Thoracic aorta (tissue), 2 donors: ENCODE measurements around the gene PACSIN3. TPM values are rescaled to one million over a fixed set of nuclear protein-coding genes. Genes with fewer than 3 reads are reported as not detected.
"Not testable (repeated sequence)": the region's sequence is repeated elsewhere in the genome, so short reads cannot be mapped to it uniquely, and the experiment has no call there.

ENCODE experiments used
- ATAC-seq: fragments of 150-250 bp; one replicate; pipeline ENCODE4 v1.8.0; 2017; ENCODE audit warnings: low read depth; ENCODE audit not compliant: insufficient number of reproducible peaks, low FRiP score
- DNase-seq: peaks from one replicate; pipeline ENCODE4 v3.0.0-alpha.2; 2020; ENCODE audit warnings: low spot score
- H3K27ac ChIP-seq, 2 donors: fragments of 200-600 bp; sonication (generic); 1 replicate in 1 of 2; 2 replicates in 1 of 2; pipeline ENCODE4 v1.5.1; 2016; ENCODE audit warnings: mild to moderate bottlenecking in 2 of 2, moderate library complexity in 2 of 2
- H3K27me3 ChIP-seq: fragments of 200-600 bp; sonication (generic); replicated peaks from 2 replicates; pipeline ENCODE4 v1.6.0; 2016; ENCODE audit warnings: mild to moderate bottlenecking; ENCODE audit not compliant: insufficient read depth
- H3K36me3 ChIP-seq: fragments of 200-600 bp; sonication (generic); one replicate; pipeline ENCODE4 v1.5.1; 2016
- H3K4me1 ChIP-seq, 2 donors: fragments of 200-600 bp; sonication (generic); 1 replicate in 1 of 2; 2 replicates in 1 of 2; pipeline versions ENCODE4 v1.5.1 to v1.6.0; 2016; ENCODE audit warnings: low read depth in 2 of 2, mild to moderate bottlenecking in 1 of 2; ENCODE audit not compliant: control insufficient read depth in 1 of 2
- H3K4me3 ChIP-seq: fragments of 200-600 bp; sonication (generic); 2 replicates; pipeline ENCODE4 v1.5.1; 2016; ENCODE audit warnings: mild to moderate bottlenecking
- H3K9me3 ChIP-seq: fragments of 200-600 bp; sonication (generic); 2 replicates; pipeline ENCODE4 v1.5.1; 2016
- CTCF ChIP-seq: fragments of 200-600 bp; sonication (generic); IDR thresholded peaks from one replicate; pipeline ENCODE4 v1.5.1; 2019; ENCODE audit warnings: antibody characterized with exemption
- total RNA-seq, 2 donors: library from RNA; depleted of rRNA; stranded (reverse); fragments of >200 nt; gene quantifications; one replicate each; pipeline versions ENCODE4 v1.1.0 to v1.2.3, GENCODE V29; 2016

PACSIN3 gene
- total RNA-seq, 2 donors from 2014 or later: 30.3 to 44.4 TPM

- peak overlapping the region; percentile 89 to 93 for H3K27ac ChIP-seq
- H3K27me3 ChIP-seq: no peaks in the 10 kb centered on the region
- peaks cover 17 to 39% of the 10 kb centered on the region in 2 donors for H3K4me1 ChIP-seq
- ATAC-seq: no peak
- peaks cover 12% of the 10 kb centered on the region for H3K36me3 ChIP-seq
- H3K4me3 ChIP-seq: peak overlapping the region; percentile 82
- no peaks in the 10 kb centered on the region for H3K9me3 ChIP-seq
- no peak for DNase-seq
- TF ChIP-seq CTCF: no peak
These were observed 29.2 kb upstream of the PACSIN3 start for GRCh38 chr11:47215366-47215910.

DNA sequence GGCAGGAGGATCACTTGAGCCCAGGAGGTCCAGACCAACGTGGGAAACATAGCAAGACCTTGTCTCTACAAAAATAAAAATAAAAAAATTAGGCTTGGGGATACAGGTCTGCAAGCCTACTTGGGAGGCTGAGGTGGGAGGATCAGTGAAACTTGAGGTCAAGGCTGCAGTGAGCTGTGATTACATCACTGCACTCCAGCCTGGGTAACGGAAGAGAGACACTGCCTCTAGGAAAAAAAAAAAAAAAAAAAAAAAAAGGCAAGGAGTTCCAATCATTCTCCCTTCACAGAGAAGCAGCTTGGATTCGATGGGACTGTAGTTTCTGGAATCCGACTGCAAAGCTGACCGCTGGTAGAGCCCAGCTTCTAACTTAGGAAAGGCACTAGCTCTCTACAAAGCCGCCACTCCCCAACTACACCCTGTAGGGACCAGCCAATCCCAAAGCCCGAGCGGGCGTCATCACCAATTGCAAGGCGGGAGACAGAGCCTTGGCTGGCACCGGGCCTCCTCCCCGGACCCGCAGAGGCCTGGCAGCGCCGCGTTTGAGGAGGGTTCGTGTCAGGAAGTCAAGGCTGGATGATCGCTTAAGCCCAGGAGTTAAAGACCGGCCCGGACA is 27.8 kb upstream of the PACSIN3 start:
- no peak for TF ChIP-seq CTCF
- Histone ChIP-seq H3K4me1 (peaks cover 14 to 36% of the 10 kb centered on the region in 2 donors), H3K4me3 (peak overlapping the region; percentile 82), H3K27ac (peak overlapping the region; percentile 89 to 93), H3K36me3 (peaks cover 5% of the 10 kb centered on the region), H3K9me3 (no peaks in the 10 kb centered on the region), H3K27me3 (no peaks in the 10 kb centered on the region)
- DNase-seq (peak; percentile 86), ATAC-seq (peak; percentile 92)

- Histone ChIP-seq H3K27me3 (no peaks in the 10 kb centered on the region), H3K4me3 (no peak overlapping the region), H3K27ac (peak overlapping the region in 1 of 2 donors; percentile 89), H3K36me3 (peaks cover 3% of the 10 kb centered on the region), H3K4me1 (peaks cover 14 to 29% of the 10 kb centered on the region in 2 donors), H3K9me3 (no peaks in the 10 kb centered on the region)
- ATAC-seq: no peak
- no peak for DNase-seq
- TF ChIP-seq CTCF: no peak
These were observed 26.7 kb upstream of the PACSIN3 start for GRCh38 chr11:47212938-47213337.

DNA sequence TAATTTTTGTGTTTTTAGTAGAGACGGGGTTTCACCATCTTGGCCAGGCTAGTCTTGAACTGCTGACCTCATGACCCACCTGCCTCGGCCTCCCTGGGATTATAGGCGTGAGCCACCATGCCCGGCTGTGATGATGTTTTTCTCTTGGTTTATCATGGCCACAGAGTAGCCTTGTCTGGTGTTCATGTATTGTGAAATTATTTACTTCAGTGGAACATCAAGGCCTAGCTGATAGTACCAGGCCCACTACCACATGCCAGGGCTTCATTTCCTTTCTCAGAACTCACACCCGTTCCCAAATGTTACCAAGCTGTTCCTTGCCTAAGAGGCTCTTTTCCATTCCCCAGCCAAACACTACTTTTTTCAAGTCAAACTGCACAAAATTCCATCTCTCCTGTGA is 22.4 kb upstream of the PACSIN3 start:
- Histone ChIP-seq H3K27ac (no peak overlapping the region), H3K4me1 (peaks cover 0 to 7% of the 10 kb centered on the region in 2 donors), H3K9me3 (no peaks in the 10 kb centered on the region), H3K27me3 (no peaks in the 10 kb centered on the region), H3K36me3 (no peaks in the 10 kb centered on the region), H3K4me3 (no peak overlapping the region)
- no peak for DNase-seq
- ATAC-seq: no peak
- no peak for TF ChIP-seq CTCF

DNA sequence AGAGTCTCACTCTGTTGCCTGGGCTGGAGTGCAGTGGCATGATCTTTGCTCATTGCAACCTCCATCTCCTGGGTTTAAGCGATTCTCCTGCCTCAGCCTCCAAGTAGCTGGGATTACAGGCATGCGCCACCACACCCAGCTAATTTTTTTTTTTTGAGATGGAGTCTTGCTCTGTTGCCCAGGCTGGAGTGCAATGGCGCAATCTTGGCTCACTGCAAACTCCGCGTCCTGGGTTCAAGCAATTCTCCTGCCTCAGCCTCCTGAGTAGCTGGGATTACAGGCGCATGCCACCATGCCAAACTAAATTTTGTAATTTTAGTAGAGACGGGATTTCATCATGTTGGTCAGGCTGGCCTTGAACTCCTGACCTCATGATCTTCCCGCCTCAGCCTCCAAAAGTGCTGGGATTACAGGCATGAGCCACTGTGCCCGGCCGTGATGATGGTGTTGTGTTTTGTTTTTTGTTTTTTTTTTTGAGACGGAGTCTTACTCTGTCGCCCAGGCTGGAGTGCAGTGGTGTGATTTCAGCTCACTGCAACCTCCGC is 21.8 kb upstream of the PACSIN3 start:
- H3K9me3 ChIP-seq, H3K27ac ChIP-seq, ATAC-seq, DNase-seq, H3K27me3 ChIP-seq, H3K4me1 ChIP-seq, H3K4me3 ChIP-seq, H3K36me3 ChIP-seq: not testable (repeated sequence)
